Putamen (tissue), 1 donor: ENCODE data around the gene ODF2L.
"Not testable (repeated sequence)": the region's sequence is repeated elsewhere in the genome, so short reads cannot be mapped to it uniquely, and the experiment has no call there.

Experiments
- DNase-seq: peaks from one replicate; pipeline ENCODE4 v3.0.0-alpha.2; 2016; ENCODE audit warnings: low spot score

ODF2L gene

GRCh38 chr1:86382878-86383277 is 13.2 kb downstream of the ODF2L start:
- no peak for DNase-seq

GRCh38 chr1:86381223-86381622 is 14.9 kb downstream of the ODF2L start:
- no peak for DNase-seq

- peak; percentile 55 for DNase-seq
These were observed 15.8 kb downstream of the ODF2L start for GRCh38 chr1:86380257-86380861.

- DNase-seq, result no peak
These were observed 17.3 kb downstream of the ODF2L start for GRCh38 chr1:86378813-86379212.

- DNase-seq, result no peak
These were observed 18.8 kb downstream of the ODF2L start for GRCh38 chr1:86377341-86377740.

GRCh38 chr1:86375688-86376087 is 20.4 kb downstream of the ODF2L start:
- DNase-seq, result no peak

GRCh38 chr1:86370601-86371022 is 25.5 kb downstream of the ODF2L start:
- DNase-seq, result no peak

- DNase-seq, result no peak
These were observed 30.2 kb downstream of the ODF2L start for GRCh38 chr1:86365896-86366295.

- no peak for DNase-seq
These were observed 33.3 kb downstream of the ODF2L start for GRCh38 chr1:86362807-86363206.

- no peak for DNase-seq
These were observed 38.3 kb downstream of the ODF2L start for GRCh38 chr1:86357796-86358195.

- no peak for DNase-seq
These were observed 39.9 kb downstream of the ODF2L start for GRCh38 chr1:86356247-86356646.

- no peak for DNase-seq
These were observed 44.0 kb downstream of the ODF2L start for GRCh38 chr1:86352086-86352485.

- not testable (repeated sequence) for DNase-seq
These were observed 45.9 kb downstream of the ODF2L start for GRCh38 chr1:86350230-86350629.

GRCh38 chr1:86346388-86346787 is 49.7 kb downstream of the ODF2L start:
- no peak for DNase-seq

GRCh38 chr1:86345042-86345441 is 51.1 kb downstream of the ODF2L start:
- no peak for DNase-seq

- no peak for DNase-seq
These were observed 56.2 kb downstream of the ODF2L start for GRCh38 chr1:86339906-86340305.

- no peak for DNase-seq
These were observed 56.9 kb downstream of the ODF2L start for GRCh38 chr1:86339014-86339812.

- no peak for DNase-seq
These were observed 60.2 kb downstream of the ODF2L start for GRCh38 chr1:86335916-86336315.

GRCh38 chr1:86325264-86325663 is 70.9 kb downstream of the ODF2L start:
- DNase-seq, result no peak

- DNase-seq, result no peak
These were observed 71.8 kb downstream of the ODF2L start for GRCh38 chr1:86324130-86324822.

GRCh38 chr1:86322241-86322640 is 73.9 kb downstream of the ODF2L start:
- no peak for DNase-seq

GRCh38 chr1:86318436-86318835 is 77.7 kb downstream of the ODF2L start:
- no peak for DNase-seq

- DNase-seq, result no peak
These were observed 78.2 kb downstream of the ODF2L start for GRCh38 chr1:86317926-86318325.
